Right lobe of liver (tissue), 4 donors: Measurements from ENCODE around the gene NUP214.

ENCODE experiments used
- CTCF ChIP-seq, 4 donors: fragments of 200-600 bp in 3 of 4; fragments of 450-650 bp in 1 of 4; IDR thresholded peaks; one replicate each; pipeline versions ENCODE4 v1.5.1 to v1.8.0; 2016 to 2022; ENCODE audit warnings: antibody characterized with exemption in 4 of 4, mild to moderate bottlenecking in 2 of 4
- POLR2A ChIP-seq: fragments of 450-650 bp; IDR thresholded peaks from one replicate; pipeline ENCODE4 v1.6.1; 2017; ENCODE audit warnings: antibody characterized with exemption, mild to moderate bottlenecking
- donor health status: DM: no; HTN: no; CAD: no.
- donor health status: DM: no; HTN: no; CAD: no.
- donor health status: DM: no; HTN: yes; CAD: no.

- no peak for TF ChIP-seq POLR2A
- TF ChIP-seq CTCF (IDR thresholded peaks at IDR 0.05): no peak
These were observed 55.1 kb downstream of the NUP214 start for GRCh38 chr9:131180454-131180853.
